DMS 273 treated with DMSO at 0.1 percent for 48 hours (cell line): ENCODE data around the gene SYNGAP1.

Experiments
- DNase-seq: peaks from one replicate; lab custom pipeline; 2025; lab: John Stamatoyannopoulos, UW

The SYNGAP1 gene

GRCh38 chr6:33421344-33421643 is 1.4 kb downstream of the SYNGAP1 start:
- DNase-seq: no peak

DNA sequence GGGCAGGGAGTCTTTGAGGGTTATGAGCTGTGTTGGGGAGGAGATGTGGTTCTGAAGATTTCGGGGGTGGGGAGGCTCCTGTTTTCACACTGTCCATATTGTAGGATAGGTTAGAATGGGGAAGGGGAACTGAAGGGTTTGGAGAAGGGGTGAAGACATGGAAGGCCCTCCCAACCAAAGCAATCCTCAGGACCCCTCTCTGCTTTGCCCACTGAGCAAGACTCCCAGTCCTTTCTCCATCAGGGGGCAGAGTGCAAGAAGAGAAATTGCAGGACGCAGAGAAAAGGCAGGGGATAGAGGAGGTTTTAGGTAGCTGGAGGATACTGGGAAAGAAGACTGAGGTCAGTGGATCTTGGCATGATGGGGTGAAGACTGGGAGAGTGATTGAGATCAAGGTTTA is 3.9 kb downstream of the SYNGAP1 start:
- DNase-seq: no peak

DNA sequence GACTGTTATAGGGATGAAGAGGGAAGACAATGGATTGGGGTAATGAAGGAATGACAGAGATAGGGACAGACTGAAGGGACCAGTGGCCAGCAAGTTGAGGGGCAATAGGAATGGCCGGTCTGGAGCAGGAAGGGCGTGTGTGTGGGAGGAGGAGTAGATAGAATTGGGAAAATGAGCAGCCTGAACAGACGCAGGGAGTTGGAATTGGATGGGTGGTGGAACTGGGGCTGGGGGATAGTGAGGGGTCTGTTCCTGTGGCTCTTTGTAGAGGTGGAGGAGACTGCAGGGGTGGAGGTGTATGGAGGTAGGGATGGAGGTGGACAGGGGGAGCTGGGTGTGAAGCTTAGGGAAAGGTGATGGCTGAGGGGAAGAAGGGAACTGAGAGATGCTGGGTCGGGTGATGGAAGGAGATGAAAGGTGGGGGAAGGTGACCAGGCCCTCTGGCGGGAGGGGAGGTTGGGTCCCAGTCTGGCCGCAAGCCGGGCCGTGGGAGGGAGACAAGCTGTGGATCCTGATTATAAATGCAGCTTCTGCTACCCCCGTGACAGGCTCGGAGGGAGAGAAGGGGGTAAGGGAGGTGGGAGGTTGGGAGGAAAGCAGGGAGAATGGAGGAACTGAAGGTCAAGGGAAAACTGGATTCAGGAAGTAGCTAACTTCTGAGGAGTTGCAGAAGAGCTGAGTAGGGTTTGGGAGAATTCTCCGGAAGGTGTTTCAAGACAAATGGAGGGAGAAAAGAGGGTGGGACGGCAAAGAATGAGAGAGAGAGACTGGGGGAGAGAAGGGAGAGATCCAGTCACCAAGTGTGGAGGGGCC is 5.2 kb downstream of the SYNGAP1 start:
- DNase-seq: no peak

GRCh38 chr6:33425668-33426577 is 6.1 kb downstream of the SYNGAP1 start:
- DNase-seq: peak; percentile 60

- DNase-seq: no peak
Measured at GRCh38 chr6:33426590-33427511, 7.0 kb downstream of the SYNGAP1 start.

DNA sequence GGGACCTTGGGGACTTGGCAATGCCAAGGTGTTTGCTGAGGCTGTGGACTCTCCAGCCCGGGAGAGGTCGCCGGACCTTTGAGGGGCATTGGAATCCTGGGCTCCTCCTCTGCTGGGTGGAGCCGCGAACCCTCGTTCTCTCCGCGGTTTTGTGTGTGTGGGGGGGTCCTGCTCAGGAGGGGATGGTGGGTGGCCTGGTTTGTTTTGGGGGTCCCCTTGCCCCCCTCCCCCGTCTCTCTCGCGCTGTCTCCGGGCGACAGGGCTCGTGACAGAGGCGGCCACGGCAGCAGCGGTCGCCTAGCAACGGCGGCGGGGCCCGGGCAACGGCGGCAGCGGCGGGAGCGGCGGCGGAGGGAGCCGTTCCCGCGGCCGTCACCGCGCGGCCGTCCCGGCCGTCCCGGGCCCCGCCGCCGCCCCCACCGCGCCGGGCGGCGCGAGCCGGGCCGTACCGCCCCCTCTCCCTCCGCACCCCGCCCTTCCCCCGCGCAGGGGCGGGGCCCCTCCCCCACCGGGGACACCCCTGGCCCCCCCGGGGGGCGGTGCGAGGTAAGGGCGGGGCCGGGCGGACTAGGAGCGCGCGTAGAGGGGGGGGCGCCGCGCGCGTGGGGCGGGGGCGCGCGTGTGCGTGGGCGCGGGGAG is 7.8 kb downstream of the SYNGAP1 start:
- no peak for DNase-seq

GRCh38 chr6:33428224-33428965 is 8.5 kb downstream of the SYNGAP1 start:
- DNase-seq: peak; percentile 33

DNA sequence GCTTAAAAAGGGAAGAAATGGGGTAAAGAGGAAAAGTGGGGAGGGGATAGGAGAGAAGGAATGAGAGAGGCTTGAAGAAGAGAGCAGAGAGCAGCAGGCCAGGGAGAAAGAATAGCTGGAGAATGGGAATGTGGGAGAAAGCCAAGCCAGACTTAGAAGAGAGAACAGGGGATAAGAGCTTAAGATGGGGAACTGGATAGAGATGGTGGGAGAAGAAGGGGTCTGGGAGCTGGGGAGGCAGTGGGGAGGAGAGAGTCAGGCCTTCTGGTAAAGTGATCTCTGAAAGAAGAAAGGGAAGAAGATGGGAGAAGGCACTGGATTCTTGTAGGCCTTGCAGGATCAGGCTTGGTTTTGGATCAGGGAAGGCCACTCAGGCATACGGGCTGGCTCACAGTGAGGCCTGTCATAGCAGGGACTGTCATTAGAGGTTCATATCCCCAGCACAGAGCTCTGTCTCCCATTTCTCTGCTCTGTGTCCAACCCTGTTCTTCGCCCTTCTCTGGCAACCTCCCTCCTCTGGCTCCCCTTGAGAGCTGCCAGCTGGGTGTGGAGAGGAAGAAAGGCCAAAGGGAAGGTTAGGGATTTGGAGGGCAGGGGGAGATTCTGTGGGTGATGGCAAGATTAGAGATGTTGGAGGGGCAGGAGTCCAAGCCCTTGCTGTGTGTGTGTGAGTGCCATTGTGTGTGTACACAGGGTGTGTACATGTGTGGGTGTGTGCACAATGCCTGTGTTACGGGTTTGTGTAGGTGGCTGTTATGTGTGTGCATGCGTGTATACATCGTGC is 9.3 kb downstream of the SYNGAP1 start:
- DNase-seq: no peak

DNA sequence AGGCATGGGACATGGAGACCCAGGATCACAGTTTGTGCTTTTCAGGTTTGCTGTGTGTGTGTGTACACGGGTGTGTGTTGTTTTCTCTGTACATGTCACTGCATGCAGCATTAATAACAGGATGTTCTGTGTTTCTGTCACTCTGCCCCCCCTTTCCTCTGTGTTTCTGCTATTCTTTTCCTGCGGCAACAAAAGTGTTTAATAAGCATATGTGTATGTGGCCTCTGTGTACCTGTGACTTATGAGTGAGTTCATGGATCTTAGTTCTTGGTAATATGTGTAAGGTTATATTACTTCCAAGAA is 9.8 kb downstream of the SYNGAP1 start:
- no peak for DNase-seq

DNA sequence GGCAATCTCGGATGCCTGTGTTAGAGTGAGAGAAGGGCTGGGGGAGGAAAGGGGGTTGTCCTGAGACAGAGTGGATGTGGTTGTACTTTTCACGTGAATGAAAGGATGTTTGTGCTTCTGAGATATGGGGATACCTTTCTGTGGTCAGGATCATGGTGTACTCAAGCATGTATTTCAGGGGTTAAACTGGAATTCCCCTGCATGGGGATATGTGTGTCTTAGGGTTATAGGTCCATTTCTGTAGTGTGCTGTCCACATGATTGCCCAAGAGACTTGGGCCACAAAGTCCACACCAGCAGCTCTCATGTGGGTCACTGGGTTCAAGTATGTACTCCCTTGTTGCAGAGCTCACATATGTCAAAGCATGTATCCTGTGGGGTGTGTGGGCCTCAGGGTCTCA is 10.5 kb downstream of the SYNGAP1 start:
- no peak for DNase-seq

GRCh38 chr6:33430991-33431879 is 11.4 kb downstream of the SYNGAP1 start:
- no peak for DNase-seq

- DNase-seq: no peak
Measured at GRCh38 chr6:33431880-33432541, 12.1 kb downstream of the SYNGAP1 start.

DNA sequence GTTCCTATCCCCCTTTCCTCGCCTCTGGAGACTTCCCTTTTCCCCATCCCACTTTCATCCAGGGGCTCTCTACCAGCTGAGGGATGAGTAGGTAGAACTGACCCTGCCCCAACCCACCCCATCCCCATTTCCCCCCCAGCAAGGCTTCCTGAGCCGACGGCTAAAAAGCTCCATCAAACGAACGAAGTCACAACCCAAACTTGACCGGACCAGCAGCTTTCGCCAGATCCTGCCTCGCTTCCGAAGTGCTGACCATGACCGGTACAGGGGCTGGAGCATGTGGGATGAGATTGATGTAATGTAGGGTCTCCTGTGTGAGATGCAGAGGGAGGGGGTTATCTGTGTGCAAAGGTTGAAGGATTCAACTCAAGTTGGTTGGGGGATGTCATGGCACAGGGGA is 12.7 kb downstream of the SYNGAP1 start:
- DNase-seq: no peak

DNA sequence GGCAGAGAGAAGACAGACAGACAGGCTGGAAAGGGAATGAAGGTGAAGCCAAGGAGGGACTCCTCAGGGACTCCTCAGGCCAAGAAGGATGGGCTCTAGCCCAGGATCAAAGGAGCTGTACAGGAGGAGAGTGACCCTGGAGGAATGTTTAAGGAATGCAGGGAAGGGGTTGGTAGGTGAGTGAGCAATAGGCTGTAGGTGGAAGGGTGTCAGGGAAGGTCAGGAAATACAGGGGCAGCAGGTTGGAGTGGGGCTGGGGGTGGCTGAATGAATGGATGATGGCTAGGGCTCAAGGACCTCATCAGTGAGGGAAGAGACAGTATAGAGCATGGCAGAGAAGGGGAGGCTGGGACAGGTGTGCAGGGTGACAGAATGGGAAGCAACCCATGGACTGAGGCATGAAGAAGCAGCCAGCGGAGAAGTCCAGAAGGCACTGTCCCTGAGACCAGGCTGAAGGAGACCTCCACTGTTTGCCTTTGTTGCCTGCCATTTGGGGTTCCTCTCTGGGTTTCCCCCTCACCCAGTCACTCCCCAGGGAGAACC is 13.2 kb downstream of the SYNGAP1 start:
- no peak for DNase-seq

- no peak for DNase-seq
Measured at GRCh38 chr6:33433544-33434191, 13.8 kb downstream of the SYNGAP1 start.

DNA sequence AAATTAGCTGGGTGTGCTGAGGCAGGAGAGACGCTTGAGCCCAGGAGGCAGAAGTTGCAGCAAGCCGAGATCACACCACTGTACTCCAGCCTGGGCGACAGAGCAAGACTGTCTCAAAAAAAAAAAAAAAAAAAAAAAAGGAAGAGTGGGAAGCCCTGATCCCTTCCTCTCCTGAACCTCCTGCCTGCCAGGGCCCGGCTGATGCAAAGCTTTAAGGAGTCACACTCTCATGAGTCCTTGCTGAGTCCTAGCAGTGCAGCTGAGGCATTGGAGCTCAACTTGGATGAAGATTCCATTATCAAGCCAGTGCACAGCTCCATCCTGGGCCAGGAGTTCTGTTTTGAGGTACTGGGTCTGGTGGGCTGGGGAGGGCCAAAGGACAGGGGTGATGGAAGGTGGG is 15.1 kb downstream of the SYNGAP1 start:
- no peak for DNase-seq

DNA sequence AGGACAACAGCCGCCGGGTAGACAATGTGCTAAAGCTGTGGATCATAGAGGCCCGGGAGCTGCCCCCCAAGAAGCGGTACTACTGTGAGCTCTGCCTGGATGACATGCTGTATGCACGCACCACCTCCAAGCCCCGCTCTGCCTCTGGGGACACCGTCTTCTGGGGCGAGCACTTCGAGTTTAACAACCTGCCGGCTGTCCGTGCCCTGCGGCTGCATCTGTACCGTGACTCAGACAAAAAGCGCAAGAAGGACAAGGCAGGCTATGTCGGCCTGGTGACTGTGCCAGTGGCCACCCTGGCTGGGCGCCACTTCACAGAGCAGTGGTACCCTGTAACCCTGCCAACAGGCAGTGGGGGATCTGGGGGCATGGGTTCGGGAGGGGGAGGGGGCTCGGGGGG is 17.8 kb downstream of the SYNGAP1 start:
- no peak for DNase-seq

- DNase-seq: no peak
Measured at GRCh38 chr6:33438978-33439594, 19.2 kb downstream of the SYNGAP1 start.
